Activated CD4-positive, alpha-beta T cell treated with anti-CD3 and anti-CD28 coated beads for 36 hours (primary cell): ENCODE results near the gene DNASE1L2. TPM values are rescaled to one million over a fixed set of nuclear protein-coding genes. Genes with fewer than 3 reads are reported as not detected.

Experiments
- ATAC-seq: fragments of 200-7000 bp; cut with Tn5 transposase; one replicate; pipeline ENCODE4 v1.10.0; 2021; ENCODE audit warnings: mild to moderate bottlenecking, moderate library complexity
- CTCF ChIA-PET: fragments of 350-600 bp; sonication (Branson Sonifier 250); formaldehyde crosslinking; loops from one replicate; lab custom pipeline; 2021; ENCODE audit warnings: antibody characterized with exemption; lab: Charles Lee
- POLR2A ChIA-PET: fragments of 350-600 bp; sonication (Branson Sonifier 250); formaldehyde crosslinking; loops from one replicate; lab custom pipeline; 2021; ENCODE audit warnings: antibody characterized with exemption, inconsistent platforms; lab: Charles Lee
- DNase-seq: peaks from one replicate; pipeline ENCODE4 v3.0.0-alpha.2; 2020
- H3K27ac Mint-ChIP-seq: one replicate; pipeline ENCODE4 v1.8.0; 2021; ENCODE audit warnings: mixed read lengths
- H3K27me3 Mint-ChIP-seq: one replicate; pipeline ENCODE4 v1.8.0; 2021; ENCODE audit warnings: mixed read lengths
- H3K36me3 Mint-ChIP-seq: one replicate; pipeline ENCODE4 v1.8.0; 2021; ENCODE audit warnings: low read depth, mixed read lengths
- H3K4me1 Mint-ChIP-seq: one replicate; pipeline ENCODE4 v1.8.0; 2021; ENCODE audit warnings: mixed read lengths
- H3K4me3 Mint-ChIP-seq: one replicate; pipeline ENCODE4 v1.8.0; 2021; ENCODE audit warnings: mild to moderate bottlenecking, moderate library complexity, mixed read lengths
- H3K9me3 Mint-ChIP-seq: one replicate; pipeline ENCODE4 v1.8.0; 2021; ENCODE audit warnings: low read depth, mixed read lengths
- intact Hi-C, 2 experiments: fragments of 100-400 bp; cut with DNase I in 1 of 2; cut with micrococcal nuclease in 1 of 2; formaldehyde crosslinking; loops; one replicate each; pipeline versions ENCODE4 v1.14.2 to v1.15.1; 2022 to 2024; cut with DNase I, micrococcal nuclease
- total RNA-seq, 2 experiments: library from RNA; stranded (reverse); gene quantifications; one replicate each; pipeline ENCODE4 v1.2.3, GENCODE V29; 2021

Gene DNASE1L2
- under 1 TPM; 0.51 to 0.55 TPM for total RNA-seq

- H3K36me3 Mint-ChIP-seq = peaks cover 13% of the 10 kb centered on the region
- POLR2A ChIA-PET = no interaction called here
- peaks cover 2% of the 10 kb centered on the region for H3K27me3 Mint-ChIP-seq
- no peak within 1 kb of the TSS for H3K4me3 Mint-ChIP-seq
- peaks cover 2% of the 10 kb centered on the region for H3K4me1 Mint-ChIP-seq
- H3K27ac Mint-ChIP-seq = no peak within 1 kb of the TSS
- no peaks in the 10 kb centered on the region for H3K9me3 Mint-ChIP-seq
- peak; percentile 23 for ATAC-seq
- no peak for DNase-seq
- CTCF ChIA-PET = no interaction called here
- intact Hi-C loops = no loop called here
These were observed at the start of gene DNASE1L2 for GRCh38 chr16:2236337-2237101. DNASE1L2 (plus strand) TSS chr16:2236444; CDS start chr16:2236817, 373 bp downstream.

GRCh38 chr16:2186505-2186904, 49.7 kb upstream of the DNASE1L2 start:
- DNase-seq = no peak
- no peaks in the 10 kb centered on the region for H3K9me3 Mint-ChIP-seq
- ChIA-PET POLR2A (no interaction called here), CTCF (no interaction called here)
- no peak for ATAC-seq
- H3K36me3 Mint-ChIP-seq = no peaks in the 10 kb centered on the region
- no peak overlapping the region for H3K27ac Mint-ChIP-seq
- no peaks in the 10 kb centered on the region for H3K27me3 Mint-ChIP-seq
- intact Hi-C loops = no loop called here
- H3K4me3 Mint-ChIP-seq = no peak overlapping the region
- no peaks in the 10 kb centered on the region for H3K4me1 Mint-ChIP-seq

GRCh38 chr16:2187212-2187611, 49.0 kb upstream of the DNASE1L2 start:
- Mint-ChIP-seq H3K27me3 (no peaks in the 10 kb centered on the region), H3K4me1 (no peaks in the 10 kb centered on the region), H3K36me3 (no peaks in the 10 kb centered on the region), H3K4me3 (no peak overlapping the region), H3K27ac (no peak overlapping the region), H3K9me3 (no peaks in the 10 kb centered on the region)
- ChIA-PET CTCF (no interaction called here), POLR2A (interaction anchor here (0.7 kb wide), 1 partner anchor 247 kb away, joined by 4 read pairs; no protein-coding TSS in a partner anchor)
- ATAC-seq (no peak), DNase-seq (no peak)
- intact Hi-C loops = no loop called here

- CTCF ChIA-PET = no interaction called here
- H3K27ac Mint-ChIP-seq = no peak overlapping the region
- POLR2A ChIA-PET = interaction anchor here (1.1 kb wide), 1 partner anchor 33 kb away, joined by 6 read pairs; the partner anchor contains the start of gene TRAF7
These were observed 47.8 kb upstream of the DNASE1L2 start for GRCh38 chr16:2188395-2188794.

GRCh38 chr16:2189252-2189893, 46.9 kb upstream of the DNASE1L2 start:
- no peaks in the 10 kb centered on the region for H3K27me3 Mint-ChIP-seq
- H3K4me1 Mint-ChIP-seq = no peaks in the 10 kb centered on the region
- H3K9me3 Mint-ChIP-seq = no peaks in the 10 kb centered on the region
- no peak overlapping the region for H3K4me3 Mint-ChIP-seq
- ChIA-PET CTCF (interaction anchor here (0.6 kb wide), 1 partner anchor 22 kb away, joined by 3 read pairs; no protein-coding TSS in a partner anchor), POLR2A (interaction anchor here (0.7 kb wide), 1 partner anchor 201 kb away, joined by 3 read pairs; no protein-coding TSS in a partner anchor)
- no peak overlapping the region for H3K27ac Mint-ChIP-seq
- no peaks in the 10 kb centered on the region for H3K36me3 Mint-ChIP-seq
- no peak for DNase-seq
- intact Hi-C loops = no loop called here
- ATAC-seq = no peak

More at GRCh38 chr16:2188395-2188794, 47.8 kb upstream of the DNASE1L2 start:
- DNase-seq (no peak), ATAC-seq (no peak)
- H3K36me3 Mint-ChIP-seq = no peaks in the 10 kb centered on the region
- H3K4me3 Mint-ChIP-seq = no peak overlapping the region
- no peaks in the 10 kb centered on the region for H3K27me3 Mint-ChIP-seq
- H3K4me1 Mint-ChIP-seq = no peaks in the 10 kb centered on the region
- intact Hi-C loops = no loop called here
- no peaks in the 10 kb centered on the region for H3K9me3 Mint-ChIP-seq

GRCh38 chr16:2190002-2190658, 46.1 kb upstream of the DNASE1L2 start:
- DNase-seq (no peak), ATAC-seq (no peak)
- Mint-ChIP-seq H3K36me3 (no peaks in the 10 kb centered on the region), H3K4me3 (no peak overlapping the region), H3K27me3 (peaks cover 5% of the 10 kb centered on the region), H3K4me1 (peaks cover 4% of the 10 kb centered on the region), H3K27ac (no peak overlapping the region), H3K9me3 (no peaks in the 10 kb centered on the region)
- POLR2A ChIA-PET = interaction anchor here (0.7 kb wide), 1 partner anchor 201 kb away, joined by 3 read pairs; no protein-coding TSS in a partner anchor
- CTCF ChIA-PET = interaction anchor here (0.6 kb wide), 1 partner anchor 23 kb away, joined by 3 read pairs; no protein-coding TSS in a partner anchor
- intact Hi-C loops = no loop called here

- H3K9me3 Mint-ChIP-seq = no peaks in the 10 kb centered on the region
- H3K4me3 Mint-ChIP-seq = no peak overlapping the region
- peaks cover 5% of the 10 kb centered on the region for H3K4me1 Mint-ChIP-seq
- ATAC-seq (no peak), DNase-seq (no peak)
- intact Hi-C loops = no loop called here
- H3K27me3 Mint-ChIP-seq = peaks cover 7% of the 10 kb centered on the region
- POLR2A ChIA-PET = interaction anchor here (0.6 to 0.7 kb wide), 2 partner anchors 20 to 35 kb away, joined by 3 read pairs; partner anchors contain the start of genes BRICD5 and TRAF7
- H3K27ac Mint-ChIP-seq = no peak overlapping the region
- no peaks in the 10 kb centered on the region for H3K36me3 Mint-ChIP-seq
- CTCF ChIA-PET = interaction anchor here (0.5 kb wide), 1 partner anchor 199 kb away, joined by 3 read pairs; no protein-coding TSS in a partner anchor
These were observed 45.4 kb upstream of the DNASE1L2 start for GRCh38 chr16:2190659-2191445.

- DNase-seq (no peak), ATAC-seq (no peak)
- H3K27ac Mint-ChIP-seq = no peak overlapping the region
- no peak overlapping the region for H3K4me3 Mint-ChIP-seq
- no peaks in the 10 kb centered on the region for H3K9me3 Mint-ChIP-seq
- H3K36me3 Mint-ChIP-seq = no peaks in the 10 kb centered on the region
- peaks cover 5% of the 10 kb centered on the region for H3K4me1 Mint-ChIP-seq
- intact Hi-C loops = no loop called here
- ChIA-PET CTCF (interaction anchor here (0.5 kb wide), 1 partner anchor 198 kb away, joined by 3 read pairs; no protein-coding TSS in a partner anchor), POLR2A (interaction anchor here (0.6 to 0.7 kb wide), 2 partner anchors 19 to 36 kb away, joined by 3 read pairs; partner anchors contain the start of genes BRICD5 and TRAF7)
- peaks cover 7% of the 10 kb centered on the region for H3K27me3 Mint-ChIP-seq
These were observed 44.9 kb upstream of the DNASE1L2 start for GRCh38 chr16:2191446-2191706.

GRCh38 chr16:2194166-2194834, 41.9 kb upstream of the DNASE1L2 start:
- ATAC-seq (no peak), DNase-seq (peak; percentile 59)
- no peak overlapping the region for H3K4me3 Mint-ChIP-seq
- no peaks in the 10 kb centered on the region for H3K9me3 Mint-ChIP-seq
- peaks cover 23% of the 10 kb centered on the region for H3K27me3 Mint-ChIP-seq
- ChIA-PET CTCF (interaction anchor here (0.6 to 1.9 kb wide), 11 partner anchors 9 to 624 kb away, joined by 3 to 9 read pairs (median 3); partner anchors contain the start of gene ECI1), POLR2A (interaction anchor here (1.1 to 1.5 kb wide), 2 partner anchors 20 to 39 kb away, joined by 4 to 9 read pairs; partner anchors contain the start of genes PGP and TRAF7)
- intact Hi-C loops = no loop called here
- H3K36me3 Mint-ChIP-seq = no peaks in the 10 kb centered on the region
- no peak overlapping the region for H3K27ac Mint-ChIP-seq
- peaks cover 5% of the 10 kb centered on the region for H3K4me1 Mint-ChIP-seq

- no peaks in the 10 kb centered on the region for H3K9me3 Mint-ChIP-seq
- CTCF ChIA-PET = interaction anchor here (0.6 to 1.9 kb wide), 13 partner anchors 9 to 625 kb away, joined by 3 to 9 read pairs (median 3); partner anchors contain the start of gene ECI1
- no peaks in the 10 kb centered on the region for H3K36me3 Mint-ChIP-seq
- POLR2A ChIA-PET = interaction anchor here (1.1 to 1.5 kb wide), 2 partner anchors 19 to 40 kb away, joined by 4 to 9 read pairs; partner anchors contain the start of genes PGP and TRAF7
- peaks cover 23% of the 10 kb centered on the region for H3K27me3 Mint-ChIP-seq
- no peak overlapping the region for H3K27ac Mint-ChIP-seq
- intact Hi-C loops = loop anchor here in 1 of 2 experiments (1.0 to 5.0 kb wide), 3 partner anchors 28 to 306 kb away; partner anchors contain the start of gene E4F1
- H3K4me1 Mint-ChIP-seq = peaks cover 5% of the 10 kb centered on the region
- DNase-seq = peak; percentile 74
- ATAC-seq = peak; percentile 87
- peak overlapping the region; percentile 26 for H3K4me3 Mint-ChIP-seq
These were observed 41.4 kb upstream of the DNASE1L2 start for GRCh38 chr16:2194852-2195321.
